OCI-LY3 (cell line): ENCODE results near the gene IGBP1.
A peak's percentile ranks its signal among the peaks of the same experiment; 100 is the strongest.

Experiments used
- H2AFZ ChIP-seq: fragments of 200-600, 300-600 bp; shearing (Covaris generic); 2 replicates; pipeline ENCODE4 v1.6.0; 2014; ENCODE audit warnings: antibody characterized with exemption, low read depth, low read length
- H3K27ac ChIP-seq: fragments of 200-600, 300-600 bp; sonication (generic); 2 replicates; pipeline ENCODE4 v1.5.1; 2014; ENCODE audit warnings: mild to moderate bottlenecking, low read length, moderate library complexity, mixed read lengths
- H3K27me3 ChIP-seq: fragments of 200-600, 300-600 bp; sonication (generic); 2 replicates; pipeline ENCODE4 v1.6.1; 2014; ENCODE audit warnings: low read depth, low read length, mixed read lengths
- H3K36me3 ChIP-seq: fragments of 200-600, 300-600 bp; sonication (generic); replicated peaks from 2 replicates; pipeline ENCODE3; 2014; ENCODE audit warnings: low read depth, low read length, mixed read lengths
- H3K4me1 ChIP-seq: fragments of 300-600, 200-600 bp; sonication (generic); 2 replicates; pipeline ENCODE4 v1.6.1; 2014; ENCODE audit warnings: low read length, mixed read lengths
- H3K4me2 ChIP-seq: fragments of 200-600, 300-600 bp; sonication (generic); 2 replicates; pipeline ENCODE4 v1.6.1; 2014; ENCODE audit warnings: low read length, mixed read lengths
- H3K4me3 ChIP-seq: fragments of 300-600, 200-600 bp; sonication (generic); 2 replicates; pipeline ENCODE4 v1.5.1; 2014; ENCODE audit warnings: antibody characterized with exemption, mild to moderate bottlenecking, low read length, moderate library complexity
- H3K79me2 ChIP-seq: fragments of 300-600, 200-600 bp; shearing (Covaris generic); 2 replicates; pipeline ENCODE4 v1.6.1; 2014; ENCODE audit warnings: mild to moderate bottlenecking, low read length, mixed read lengths
- H3K9ac ChIP-seq: fragments of 300-600, 200-600 bp; shearing (Covaris generic); 2 replicates; pipeline ENCODE4 v1.6.0; 2014; ENCODE audit warnings: mild to moderate bottlenecking, low read length, moderate library complexity
- H3K9me3 ChIP-seq: fragments of 200-600, 300-600 bp; shearing (Covaris generic); 2 replicates; pipeline ENCODE4 v1.6.1; 2014; ENCODE audit warnings: low read length, mixed read lengths; ENCODE audit not compliant: insufficient read depth
- H4K20me1 ChIP-seq: fragments of 200-600, 300-600 bp; sonication (generic); 2 replicates; pipeline ENCODE4 v1.6.1; 2016; ENCODE audit warnings: low read length, mixed read lengths; ENCODE audit not compliant: insufficient read depth
- EZH2phosphoT487 ChIP-seq: fragments of 200-600 bp; shearing (Covaris generic); IDR thresholded peaks from 2 replicates; pipeline ENCODE4 v1.6.1; 2018; ENCODE audit warnings: antibody characterized with exemption, mixed run types, low read depth
- TF ChIP-seq, protein P1 (sequence below): fragments of 200-600, 300-600 bp; sonication (generic); IDR thresholded peaks from 2 replicates; pipeline ENCODE4 v1.5.1; 2014; ENCODE audit warnings: antibody characterized with exemption, low read length, low read depth

Gene IGBP1

DNA sequence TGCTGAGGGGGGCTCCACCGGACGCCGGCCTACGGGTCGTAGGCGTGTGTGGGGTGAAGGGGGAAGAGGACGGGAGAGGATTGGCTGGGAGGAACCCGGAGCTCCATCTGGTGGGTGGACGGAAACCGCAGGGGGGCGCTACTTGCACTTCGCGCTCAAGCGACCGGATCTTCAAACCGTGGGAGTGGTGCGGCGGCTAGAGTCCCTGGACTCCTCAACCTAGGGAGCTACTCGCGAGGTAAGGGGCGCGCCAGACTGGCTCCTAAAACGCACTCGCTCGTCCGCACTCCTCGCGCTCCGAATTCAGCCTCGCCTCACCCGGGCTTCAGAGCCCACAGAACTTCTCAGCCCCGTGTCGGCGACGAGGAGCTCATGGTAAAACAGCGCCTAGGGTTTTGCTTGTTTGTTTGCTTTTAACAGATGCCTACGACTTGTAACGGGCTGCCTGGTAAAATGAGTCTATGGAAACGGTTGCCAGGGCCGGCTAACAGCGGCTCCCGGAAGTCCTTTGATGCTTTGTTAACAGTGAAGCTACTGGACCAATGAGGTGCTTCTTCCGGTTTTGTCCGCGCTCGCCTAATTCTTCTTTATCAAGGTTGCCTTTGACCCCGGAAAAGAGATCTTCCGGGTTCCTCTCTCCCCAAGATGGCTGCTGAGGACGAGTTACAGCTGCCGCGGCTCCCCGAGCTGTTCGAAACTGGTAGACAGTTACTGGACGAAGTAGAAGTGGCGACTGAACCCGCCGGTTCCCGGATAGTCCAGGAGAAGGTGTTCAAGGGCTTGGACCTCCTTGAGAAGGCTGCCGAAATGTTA lies at the start of gene IGBP1:
Gene IGBP1 (plus strand): TSS at position 145 of the 813 bp plus-strand sequence. CDS start 501 bp downstream, at position 646.
- no peaks in the 10 kb centered on the region for H3K9me3 ChIP-seq
- H3K36me3 ChIP-seq, result peaks cover 6% of the 10 kb centered on the region
- peak within 1 kb of the TSS; percentile 99 for H2AFZ ChIP-seq
- peak within 1 kb of the TSS; percentile 80 for H3K4me2 ChIP-seq
- H3K4me1 ChIP-seq, result peaks cover 9% of the 10 kb centered on the region
- no peaks in the 10 kb centered on the region for H4K20me1 ChIP-seq
- peak within 1 kb of the TSS; percentile 97 for H3K4me3 ChIP-seq
- H3K9ac ChIP-seq, result peak within 1 kb of the TSS; percentile 95
- H3K79me2 ChIP-seq, result peaks cover 30% of the 10 kb centered on the region
- no peak for TF ChIP-seq EZH2phosphoT487
- TF ChIP-seq, protein P1, sequence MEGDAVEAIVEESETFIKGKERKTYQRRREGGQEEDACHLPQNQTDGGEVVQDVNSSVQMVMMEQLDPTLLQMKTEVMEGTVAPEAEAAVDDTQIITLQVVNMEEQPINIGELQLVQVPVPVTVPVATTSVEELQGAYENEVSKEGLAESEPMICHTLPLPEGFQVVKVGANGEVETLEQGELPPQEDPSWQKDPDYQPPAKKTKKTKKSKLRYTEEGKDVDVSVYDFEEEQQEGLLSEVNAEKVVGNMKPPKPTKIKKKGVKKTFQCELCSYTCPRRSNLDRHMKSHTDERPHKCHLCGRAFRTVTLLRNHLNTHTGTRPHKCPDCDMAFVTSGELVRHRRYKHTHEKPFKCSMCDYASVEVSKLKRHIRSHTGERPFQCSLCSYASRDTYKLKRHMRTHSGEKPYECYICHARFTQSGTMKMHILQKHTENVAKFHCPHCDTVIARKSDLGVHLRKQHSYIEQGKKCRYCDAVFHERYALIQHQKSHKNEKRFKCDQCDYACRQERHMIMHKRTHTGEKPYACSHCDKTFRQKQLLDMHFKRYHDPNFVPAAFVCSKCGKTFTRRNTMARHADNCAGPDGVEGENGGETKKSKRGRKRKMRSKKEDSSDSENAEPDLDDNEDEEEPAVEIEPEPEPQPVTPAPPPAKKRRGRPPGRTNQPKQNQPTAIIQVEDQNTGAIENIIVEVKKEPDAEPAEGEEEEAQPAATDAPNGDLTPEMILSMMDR, result peak; percentile 73
- H3K27ac ChIP-seq, result peak within 1 kb of the TSS; percentile 88
- H3K27me3 ChIP-seq, result no peaks in the 10 kb centered on the region

DNA sequence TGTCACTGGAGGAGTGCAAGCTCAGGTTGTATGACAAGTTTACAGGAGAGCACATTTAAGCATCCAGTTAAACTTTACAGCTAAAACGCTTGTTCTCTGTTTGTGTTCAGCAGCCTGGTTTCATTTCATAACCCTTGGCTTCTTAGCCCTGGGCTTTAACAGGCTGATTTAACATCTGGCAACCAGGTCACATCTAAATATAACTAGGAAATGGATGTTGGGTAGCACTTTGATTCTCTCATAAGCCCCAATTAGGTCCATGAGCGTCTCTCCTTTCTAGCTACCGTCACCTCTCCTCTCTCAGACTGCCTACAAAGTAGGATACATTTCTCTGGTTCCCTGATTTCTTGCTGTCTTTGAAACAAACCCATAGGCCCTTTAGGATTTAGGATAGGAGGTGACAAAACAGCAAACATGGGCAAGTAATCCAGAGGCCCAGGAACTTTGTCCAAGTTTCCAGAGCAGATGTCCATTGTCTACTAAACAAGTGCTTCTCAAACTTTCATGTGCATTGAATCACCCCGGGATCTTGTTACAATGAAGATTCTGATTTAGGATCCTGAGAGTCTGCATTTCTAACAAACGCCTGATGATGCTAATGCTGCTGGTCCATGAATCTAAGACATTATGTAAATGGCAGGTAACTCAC lies 48.5 kb upstream of the IGBP1 start:
- no peaks in the 10 kb centered on the region for H3K9me3 ChIP-seq
- H3K9ac ChIP-seq, result no peak overlapping the region
- H3K36me3 ChIP-seq, result no peaks in the 10 kb centered on the region
- H3K27me3 ChIP-seq, result no peaks in the 10 kb centered on the region
- no peak overlapping the region for H3K4me3 ChIP-seq
- TF ChIP-seq, protein P1, result no peak
- TF ChIP-seq EZH2phosphoT487, result no peak
- no peaks in the 10 kb centered on the region for H3K4me1 ChIP-seq
- H3K27ac ChIP-seq, result no peak overlapping the region
- H4K20me1 ChIP-seq, result no peaks in the 10 kb centered on the region
- H3K79me2 ChIP-seq, result no peaks in the 10 kb centered on the region
- H2AFZ ChIP-seq, result no peak overlapping the region
- no peak overlapping the region for H3K4me2 ChIP-seq

DNA sequence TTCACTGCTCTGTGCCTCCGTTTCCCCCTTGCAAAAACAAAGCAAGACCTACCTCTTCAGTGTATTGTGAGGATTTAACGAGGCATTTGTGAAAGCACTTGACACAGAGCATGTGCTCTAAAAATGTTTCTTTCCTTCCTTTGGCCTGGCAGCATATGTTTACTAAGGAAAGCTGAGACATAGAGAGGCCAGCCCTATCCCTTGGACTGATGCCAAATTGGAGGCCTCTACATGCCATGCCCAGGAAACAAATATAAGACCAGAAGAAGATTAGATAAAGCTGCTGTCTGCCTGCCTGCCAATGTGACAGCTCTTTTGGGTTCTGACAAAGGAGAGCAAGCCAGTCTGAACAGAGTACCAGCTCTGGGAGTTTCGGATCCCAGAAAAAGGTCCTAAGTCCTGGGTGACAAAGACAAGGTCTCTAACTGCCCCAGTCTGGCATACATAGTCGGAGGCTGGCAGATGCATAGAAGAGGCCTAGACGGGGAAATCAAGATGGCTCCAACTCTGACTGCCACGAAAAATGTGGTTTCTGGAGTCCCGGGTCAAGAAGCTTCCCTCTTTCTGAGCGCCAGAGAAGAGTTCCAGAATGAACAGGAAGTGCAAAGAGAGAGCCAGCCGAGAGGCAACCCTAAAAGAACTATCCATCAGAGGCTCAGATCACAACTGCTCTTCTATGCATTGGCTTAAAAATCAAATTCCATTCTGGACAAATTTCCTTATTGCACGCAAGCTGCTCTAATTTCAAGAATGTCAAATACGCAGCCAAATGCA lies 45.2 kb upstream of the IGBP1 start:
- Histone ChIP-seq H3K36me3 (no peaks in the 10 kb centered on the region), H3K79me2 (no peaks in the 10 kb centered on the region), H4K20me1 (no peaks in the 10 kb centered on the region), H3K27me3 (no peaks in the 10 kb centered on the region), H3K4me1 (no peaks in the 10 kb centered on the region), H3K4me2 (no peak overlapping the region), H3K4me3 (no peak overlapping the region), H3K9ac (no peak overlapping the region), H3K9me3 (no peaks in the 10 kb centered on the region), H2AFZ (no peak overlapping the region), H3K27ac (no peak overlapping the region)
- TF ChIP-seq EZH2phosphoT487, result no peak
- TF ChIP-seq, protein P1, result no peak

DNA sequence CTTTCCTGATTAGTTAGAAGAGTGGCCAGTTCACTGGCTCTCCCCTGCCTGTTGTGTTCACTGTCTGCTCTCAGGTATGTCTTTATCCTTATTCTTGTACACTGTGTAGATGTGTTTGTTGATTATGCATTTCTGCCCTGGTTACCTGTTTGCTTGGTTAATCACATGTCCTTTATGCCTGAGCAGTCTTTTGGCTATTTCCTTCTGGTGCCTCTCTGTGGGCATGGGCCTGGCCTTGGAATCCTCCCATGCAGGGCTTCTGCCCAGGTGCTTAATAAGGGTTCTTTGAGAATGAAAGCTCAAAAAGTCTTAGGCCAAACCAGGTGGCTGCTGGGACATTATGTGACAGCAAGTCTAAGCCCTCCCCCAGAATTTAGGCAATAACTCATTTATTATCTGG lies 44.5 kb upstream of the IGBP1 start:
- no peak overlapping the region for H3K4me2 ChIP-seq
- TF ChIP-seq, protein P1, result no peak
- no peak for TF ChIP-seq EZH2phosphoT487
- no peaks in the 10 kb centered on the region for H4K20me1 ChIP-seq
- H3K4me3 ChIP-seq, result no peak overlapping the region
- H2AFZ ChIP-seq, result no peak overlapping the region
- no peaks in the 10 kb centered on the region for H3K27me3 ChIP-seq
- no peaks in the 10 kb centered on the region for H3K79me2 ChIP-seq
- H3K27ac ChIP-seq, result no peak overlapping the region
- no peaks in the 10 kb centered on the region for H3K36me3 ChIP-seq
- no peak overlapping the region for H3K9ac ChIP-seq
- H3K4me1 ChIP-seq, result no peaks in the 10 kb centered on the region
- H3K9me3 ChIP-seq, result no peaks in the 10 kb centered on the region
